ENCODE data around the gene RNF4.

Gene RNF4

GRCh38 chr4:2451036-2451520 lies 17.8 kb upstream of the RNF4 start:
- no peak for DNase-seq
- no peak for TF ChIP-seq CTCF (IDR thresholded peaks at IDR 0.05; ENCODE audit: low read depth, low read length, missing control alignments)
- H3K4me3 ChIP-seq (ENCODE audit: low read depth, low read length), result no peak overlapping the region
- no peak overlapping the region for H3K27ac ChIP-seq
- no peaks in the 10 kb centered on the region for H3K36me3 ChIP-seq (replicated peaks)
- H3K27me3 ChIP-seq (replicated peaks), result no peaks in the 10 kb centered on the region
- in situ Hi-C loops (cut with HindIII; ENCODE audit: low pct_ligation_motif_present, low sequenced_read_pairs), result no loop called here

- in situ Hi-C loops (cut with HindIII; ENCODE audit: low pct_ligation_motif_present, low sequenced_read_pairs), result no loop called here
- Histone ChIP-seq H3K27ac (no peak overlapping the region), H3K4me3 (ENCODE audit: low read depth, low read length) (no peak overlapping the region), H3K36me3 (replicated peaks) (no peaks in the 10 kb centered on the region), H3K27me3 (replicated peaks) (no peaks in the 10 kb centered on the region)
- no peak for TF ChIP-seq CTCF (IDR thresholded peaks at IDR 0.05; ENCODE audit: low read depth, low read length, missing control alignments)
- no peak for DNase-seq
These were observed 16.8 kb upstream of the RNF4 start for GRCh38 chr4:2451821-2452785.

GRCh38 chr4:2457481-2458295 lies 11.2 kb upstream of the RNF4 start:
- in situ Hi-C loops (cut with HindIII; ENCODE audit: low pct_ligation_motif_present, low sequenced_read_pairs), result no loop called here
- DNase-seq, result no peak
- no peak for TF ChIP-seq CTCF (IDR thresholded peaks at IDR 0.05; ENCODE audit: low read depth, low read length, missing control alignments)
- Histone ChIP-seq H3K36me3 (replicated peaks) (no peaks in the 10 kb centered on the region), H3K4me3 (ENCODE audit: low read depth, low read length) (no peak overlapping the region), H3K27ac (no peak overlapping the region), H3K27me3 (replicated peaks) (no peaks in the 10 kb centered on the region)

GRCh38 chr4:2458546-2459491 lies 10.1 kb upstream of the RNF4 start:
- Histone ChIP-seq H3K27me3 (replicated peaks) (no peaks in the 10 kb centered on the region), H3K4me3 (ENCODE audit: low read depth, low read length) (no peak overlapping the region), H3K36me3 (replicated peaks) (no peaks in the 10 kb centered on the region), H3K27ac (no peak overlapping the region)
- no peak for DNase-seq
- no peak for TF ChIP-seq CTCF (IDR thresholded peaks at IDR 0.05; ENCODE audit: low read depth, low read length, missing control alignments)
- in situ Hi-C loops (cut with HindIII; ENCODE audit: low pct_ligation_motif_present, low sequenced_read_pairs), result no loop called here

GRCh38 chr4:2459589-2460349 lies 9.1 kb upstream of the RNF4 start:
- in situ Hi-C loops (cut with HindIII; ENCODE audit: low pct_ligation_motif_present, low sequenced_read_pairs), result no loop called here
- Histone ChIP-seq H3K4me3 (ENCODE audit: low read depth, low read length) (no peak overlapping the region), H3K27ac (no peak overlapping the region), H3K27me3 (replicated peaks) (no peaks in the 10 kb centered on the region), H3K36me3 (replicated peaks) (no peaks in the 10 kb centered on the region)
- no peak for DNase-seq
- TF ChIP-seq CTCF (IDR thresholded peaks at IDR 0.05; ENCODE audit: low read depth, low read length, missing control alignments), result no peak
